NK-92 (cell line): Measurements from ENCODE around the gene LAMC2.

ENCODE experiments used
- DNase-seq: peaks from one replicate; lab custom pipeline; 2025; ENCODE audit not compliant: unreplicated experiment; lab: John Stamatoyannopoulos, UW

LAMC2 gene

GRCh38 chr1:183283286-183283685 is 97.2 kb downstream of the LAMC2 start:
- no peak for DNase-seq

- no peak for DNase-seq
These were observed 98.0 kb downstream of the LAMC2 start for GRCh38 chr1:183284086-183284485.

- DNase-seq, result no peak
These were observed 99.2 kb downstream of the LAMC2 start for GRCh38 chr1:183285256-183285655.

GRCh38 chr1:183285746-183286145 is 99.7 kb downstream of the LAMC2 start:
- no peak for DNase-seq

- DNase-seq, result no peak
These were observed 101.2 kb downstream of the LAMC2 start for GRCh38 chr1:183287191-183287675.

GRCh38 chr1:183288583-183288982 is 102.5 kb downstream of the LAMC2 start:
- DNase-seq, result no peak

- DNase-seq, result no peak
These were observed 103.0 kb downstream of the LAMC2 start for GRCh38 chr1:183289051-183289496.

GRCh38 chr1:183290628-183291027 is 104.6 kb downstream of the LAMC2 start:
- no peak for DNase-seq

GRCh38 chr1:183291216-183291762 is 105.2 kb downstream of the LAMC2 start:
- DNase-seq, result no peak

- DNase-seq, result no peak
These were observed 105.9 kb downstream of the LAMC2 start for GRCh38 chr1:183291802-183292514.

GRCh38 chr1:183293241-183293640 is 107.2 kb downstream of the LAMC2 start:
- DNase-seq, result no peak

- no peak for DNase-seq
These were observed 107.8 kb downstream of the LAMC2 start for GRCh38 chr1:183293876-183294275.
